ENCODE measurements around the gene ADAMTS17.

- TF ChIP-seq EZH2 (IDR thresholded peaks at IDR 0.05) (no peak), CTCF (IDR thresholded peaks at IDR 0.05) (no peak), EZH2phosphoT487 (IDR thresholded peaks at IDR 0.05) (no peak)
Measured at GRCh38 chr15:100059521-100059920, 282.3 kb downstream of the ADAMTS17 start.

Data from neural progenitor cell (in vitro differentiated cells).